Measurements from ENCODE around the gene HABP2. TPM values are rescaled to one million over a fixed set of nuclear protein-coding genes. Genes with fewer than 3 reads are reported as not detected.

Gene HABP2
- total and polyA plus RNA-seq, 2 experiments from 2014 or later, result not detected

GRCh38 chr10:113554214-113554613 lies 1.4 kb downstream of the HABP2 start:
- Mint-ChIP-seq H3K27ac (no peak overlapping the region), H3K4me1 (peaks cover 20% of the 10 kb centered on the region), H3K4me3 (no peak overlapping the region), H3K9me3 (no peaks in the 10 kb centered on the region), H3K36me3 (ENCODE audit: low read depth) (no peaks in the 10 kb centered on the region), H3K27me3 (ENCODE audit: insufficient read depth, low read depth, poor library complexity) (peaks cover 76% of the 10 kb centered on the region)
- Histone ChIP-seq H2AFZ (no peak overlapping the region), H3K4me3 (no peak overlapping the region), H3F3A (replicated peaks; ENCODE audit: low read depth) (no peaks in the 10 kb centered on the region), H3K4me1 (ENCODE audit: insufficient read depth) (peaks cover 8% of the 10 kb centered on the region; the same call in 1 of the 2 replicates), H3K27ac (ENCODE audit: low read depth) (no peak overlapping the region), H4K20me1 (replicated peaks; ENCODE audit: insufficient read depth) (peaks cover 13% of the 10 kb centered on the region; the same call in 1 of the 2 replicates), H3K9me2 (ENCODE audit: insufficient read depth) (no peaks in the 10 kb centered on the region), H3K4me2 (no peak overlapping the region), H3K27me3 (ENCODE audit: insufficient read depth) (peaks cover 90% of the 10 kb centered on the region), H3K79me2 (replicated peaks; ENCODE audit: insufficient read depth) (no peaks in the 10 kb centered on the region), H3K36me3 (ENCODE audit: insufficient read depth) (no peaks in the 10 kb centered on the region)
- TF ChIP-seq, protein P1, sequence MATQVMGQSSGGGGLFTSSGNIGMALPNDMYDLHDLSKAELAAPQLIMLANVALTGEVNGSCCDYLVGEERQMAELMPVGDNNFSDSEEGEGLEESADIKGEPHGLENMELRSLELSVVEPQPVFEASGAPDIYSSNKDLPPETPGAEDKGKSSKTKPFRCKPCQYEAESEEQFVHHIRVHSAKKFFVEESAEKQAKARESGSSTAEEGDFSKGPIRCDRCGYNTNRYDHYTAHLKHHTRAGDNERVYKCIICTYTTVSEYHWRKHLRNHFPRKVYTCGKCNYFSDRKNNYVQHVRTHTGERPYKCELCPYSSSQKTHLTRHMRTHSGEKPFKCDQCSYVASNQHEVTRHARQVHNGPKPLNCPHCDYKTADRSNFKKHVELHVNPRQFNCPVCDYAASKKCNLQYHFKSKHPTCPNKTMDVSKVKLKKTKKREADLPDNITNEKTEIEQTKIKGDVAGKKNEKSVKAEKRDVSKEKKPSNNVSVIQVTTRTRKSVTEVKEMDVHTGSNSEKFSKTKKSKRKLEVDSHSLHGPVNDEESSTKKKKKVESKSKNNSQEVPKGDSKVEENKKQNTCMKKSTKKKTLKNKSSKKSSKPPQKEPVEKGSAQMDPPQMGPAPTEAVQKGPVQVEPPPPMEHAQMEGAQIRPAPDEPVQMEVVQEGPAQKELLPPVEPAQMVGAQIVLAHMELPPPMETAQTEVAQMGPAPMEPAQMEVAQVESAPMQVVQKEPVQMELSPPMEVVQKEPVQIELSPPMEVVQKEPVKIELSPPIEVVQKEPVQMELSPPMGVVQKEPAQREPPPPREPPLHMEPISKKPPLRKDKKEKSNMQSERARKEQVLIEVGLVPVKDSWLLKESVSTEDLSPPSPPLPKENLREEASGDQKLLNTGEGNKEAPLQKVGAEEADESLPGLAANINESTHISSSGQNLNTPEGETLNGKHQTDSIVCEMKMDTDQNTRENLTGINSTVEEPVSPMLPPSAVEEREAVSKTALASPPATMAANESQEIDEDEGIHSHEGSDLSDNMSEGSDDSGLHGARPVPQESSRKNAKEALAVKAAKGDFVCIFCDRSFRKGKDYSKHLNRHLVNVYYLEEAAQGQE (IDR thresholded peaks at IDR 0.05; ENCODE audit: unreplicated experiment), result no peak
- no peak for TF ChIP-seq ZNF331 (CRISPR knock-in tag; IDR thresholded peaks at IDR 0.05; ENCODE audit: low read depth)
- no peak for TF ChIP-seq CREB1 (CRISPR knock-in tag; IDR thresholded peaks at IDR 0.05; ENCODE audit: low read depth)
- no peak for TF ChIP-seq CTCF (conservative IDR thresholded peaks at IDR 0.05; ENCODE audit: low read depth in 2 of 2)
- no peak for TF ChIP-seq EZH2phosphoT487 (IDR thresholded peaks at IDR 0.05; ENCODE audit: unreplicated experiment)
- no peak for TF ChIP-seq EZH2 (IDR thresholded peaks at IDR 0.05; ENCODE audit: low read depth, unreplicated experiment)
- no peak for TF ChIP-seq NANOG (IDR thresholded peaks at IDR 0.05; ENCODE audit: borderline replicate concordance)
- TF ChIP-seq JUNB (IDR thresholded peaks at IDR 0.05; ENCODE audit: unreplicated experiment), result no peak
- TF ChIP-seq, protein P2, sequence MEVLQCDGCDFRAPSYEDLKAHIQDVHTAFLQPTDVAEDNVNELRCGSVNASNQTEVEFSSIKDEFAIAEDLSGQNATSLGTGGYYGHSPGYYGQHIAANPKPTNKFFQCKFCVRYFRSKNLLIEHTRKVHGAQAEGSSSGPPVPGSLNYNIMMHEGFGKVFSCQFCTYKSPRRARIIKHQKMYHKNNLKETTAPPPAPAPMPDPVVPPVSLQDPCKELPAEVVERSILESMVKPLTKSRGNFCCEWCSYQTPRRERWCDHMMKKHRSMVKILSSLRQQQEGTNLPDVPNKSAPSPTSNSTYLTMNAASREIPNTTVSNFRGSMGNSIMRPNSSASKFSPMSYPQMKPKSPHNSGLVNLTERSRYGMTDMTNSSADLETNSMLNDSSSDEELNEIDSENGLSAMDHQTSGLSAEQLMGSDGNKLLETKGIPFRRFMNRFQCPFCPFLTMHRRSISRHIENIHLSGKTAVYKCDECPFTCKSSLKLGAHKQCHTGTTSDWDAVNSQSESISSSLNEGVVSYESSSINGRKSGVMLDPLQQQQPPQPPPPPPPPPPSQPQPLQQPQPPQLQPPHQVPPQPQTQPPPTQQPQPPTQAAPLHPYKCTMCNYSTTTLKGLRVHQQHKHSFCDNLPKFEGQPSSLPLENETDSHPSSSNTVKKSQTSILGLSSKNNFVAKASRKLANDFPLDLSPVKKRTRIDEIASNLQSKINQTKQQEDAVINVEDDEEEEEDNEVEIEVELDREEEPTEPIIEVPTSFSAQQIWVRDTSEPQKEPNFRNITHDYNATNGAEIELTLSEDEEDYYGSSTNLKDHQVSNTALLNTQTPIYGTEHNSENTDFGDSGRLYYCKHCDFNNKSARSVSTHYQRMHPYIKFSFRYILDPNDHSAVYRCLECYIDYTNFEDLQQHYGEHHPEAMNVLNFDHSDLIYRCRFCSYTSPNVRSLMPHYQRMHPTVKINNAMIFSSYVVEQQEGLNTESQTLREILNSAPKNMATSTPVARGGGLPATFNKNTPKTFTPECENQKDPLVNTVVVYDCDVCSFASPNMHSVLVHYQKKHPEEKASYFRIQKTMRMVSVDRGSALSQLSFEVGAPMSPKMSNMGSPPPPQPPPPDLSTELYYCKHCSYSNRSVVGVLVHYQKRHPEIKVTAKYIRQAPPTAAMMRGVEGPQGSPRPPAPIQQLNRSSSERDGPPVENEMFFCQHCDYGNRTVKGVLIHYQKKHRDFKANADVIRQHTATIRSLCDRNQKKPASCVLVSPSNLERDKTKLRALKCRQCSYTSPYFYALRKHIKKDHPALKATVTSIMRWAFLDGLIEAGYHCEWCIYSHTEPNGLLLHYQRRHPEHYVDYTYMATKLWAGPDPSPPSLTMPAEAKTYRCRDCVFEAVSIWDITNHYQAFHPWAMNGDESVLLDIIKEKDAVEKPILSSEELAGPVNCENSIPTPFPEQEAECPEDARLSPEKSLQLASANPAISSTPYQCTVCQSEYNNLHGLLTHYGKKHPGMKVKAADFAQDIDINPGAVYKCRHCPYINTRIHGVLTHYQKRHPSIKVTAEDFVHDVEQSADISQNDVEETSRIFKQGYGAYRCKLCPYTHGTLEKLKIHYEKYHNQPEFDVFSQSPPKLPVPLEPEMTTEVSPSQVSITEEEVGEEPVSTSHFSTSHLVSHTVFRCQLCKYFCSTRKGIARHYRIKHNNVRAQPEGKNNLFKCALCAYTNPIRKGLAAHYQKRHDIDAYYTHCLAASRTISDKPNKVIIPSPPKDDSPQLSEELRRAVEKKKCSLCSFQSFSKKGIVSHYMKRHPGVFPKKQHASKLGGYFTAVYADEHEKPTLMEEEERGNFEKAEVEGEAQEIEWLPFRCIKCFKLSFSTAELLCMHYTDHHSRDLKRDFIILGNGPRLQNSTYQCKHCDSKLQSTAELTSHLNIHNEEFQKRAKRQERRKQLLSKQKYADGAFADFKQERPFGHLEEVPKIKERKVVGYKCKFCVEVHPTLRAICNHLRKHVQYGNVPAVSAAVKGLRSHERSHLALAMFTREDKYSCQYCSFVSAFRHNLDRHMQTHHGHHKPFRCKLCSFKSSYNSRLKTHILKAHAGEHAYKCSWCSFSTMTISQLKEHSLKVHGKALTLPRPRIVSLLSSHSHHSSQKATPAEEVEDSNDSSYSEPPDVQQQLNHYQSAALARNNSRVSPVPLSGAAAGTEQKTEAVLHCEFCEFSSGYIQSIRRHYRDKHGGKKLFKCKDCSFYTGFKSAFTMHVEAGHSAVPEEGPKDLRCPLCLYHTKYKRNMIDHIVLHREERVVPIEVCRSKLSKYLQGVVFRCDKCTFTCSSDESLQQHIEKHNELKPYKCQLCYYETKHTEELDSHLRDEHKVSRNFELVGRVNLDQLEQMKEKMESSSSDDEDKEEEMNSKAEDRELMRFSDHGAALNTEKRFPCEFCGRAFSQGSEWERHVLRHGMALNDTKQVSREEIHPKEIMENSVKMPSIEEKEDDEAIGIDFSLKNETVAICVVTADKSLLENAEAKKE (CRISPR knock-in tag; IDR thresholded peaks at IDR 0.05), result no peak
- TF ChIP-seq STAT1 (IDR thresholded peaks at IDR 0.05; ENCODE audit: unreplicated experiment), result no peak
- TF ChIP-seq, protein P3, sequence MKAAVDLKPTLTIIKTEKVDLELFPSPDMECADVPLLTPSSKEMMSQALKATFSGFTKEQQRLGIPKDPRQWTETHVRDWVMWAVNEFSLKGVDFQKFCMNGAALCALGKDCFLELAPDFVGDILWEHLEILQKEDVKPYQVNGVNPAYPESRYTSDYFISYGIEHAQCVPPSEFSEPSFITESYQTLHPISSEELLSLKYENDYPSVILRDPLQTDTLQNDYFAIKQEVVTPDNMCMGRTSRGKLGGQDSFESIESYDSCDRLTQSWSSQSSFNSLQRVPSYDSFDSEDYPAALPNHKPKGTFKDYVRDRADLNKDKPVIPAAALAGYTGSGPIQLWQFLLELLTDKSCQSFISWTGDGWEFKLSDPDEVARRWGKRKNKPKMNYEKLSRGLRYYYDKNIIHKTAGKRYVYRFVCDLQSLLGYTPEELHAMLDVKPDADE (IDR thresholded peaks at IDR 0.05), result no peak
- TF ChIP-seq ZNF114 (CRISPR knock-in tag; IDR thresholded peaks at IDR 0.05), result no peak
- no peak for TF ChIP-seq POLR2AphosphoS5 (IDR thresholded peaks at IDR 0.05; ENCODE audit: low read depth)
- DNase-seq (ENCODE audit: low spot score) (no peak), ATAC-seq (no peak)

Measured in GM23338 (cell line).